SK-N-SH (cell line): ENCODE measurements around the gene ELMOD1. TPM values are rescaled to one million over a fixed set of nuclear protein-coding genes. Genes with fewer than 3 reads are reported as not detected.

Source experiments
- CTCF ChIA-PET: fragments of 300-600, 350-600 bp; formaldehyde crosslinking; extraction: SDS; loops from one replicate; lab custom pipeline; 2021; lab: Yijun Ruan, JAX
- POLR2A ChIA-PET: fragments of 350-600 bp; sonication (Branson Sonifier 250); formaldehyde crosslinking; extraction: SDS; loops from one replicate; lab custom pipeline; 2020; ENCODE audit warnings: antibody characterized with exemption, inconsistent platforms; lab: Yijun Ruan, JAX
- DNase-seq: peaks from one replicate; pipeline ENCODE4 v3.0.0; 2012
- H2AFZ ChIP-seq: fragments of 200-600 bp; sonication (generic); 2 replicates; pipeline ENCODE4 v1.8.1; 2016; ENCODE audit warnings: antibody characterized with exemption, mild to moderate bottlenecking, low read depth
- H3F3A ChIP-seq: fragments of 200-600 bp; sonication (generic); replicated peaks from 2 replicates; pipeline ENCODE3; 2016; ENCODE audit warnings: antibody characterized with exemption, mild to moderate bottlenecking; ENCODE audit not compliant: insufficient read depth
- H3K27ac ChIP-seq, 2 experiments: fragments of 200-500 bp in 1 of 2; fragments of 200-600 bp in 1 of 2; sonication (Bioruptor generic) in 1 of 2; sonication (generic), shearing (Covaris generic) in 1 of 2; 2 replicates each; pipeline versions ENCODE4 v1.5.1 to v1.6.1; 2014 to 2016; ENCODE audit warnings: low read depth in 2 of 2, inconsistent platforms in 1 of 2, low read length in 1 of 2, mild to moderate bottlenecking in 1 of 2, mixed read lengths in 1 of 2
- H3K27me3 ChIP-seq: fragments of 200-600 bp; sonication (generic), shearing (Covaris generic); 2 replicates; pipeline ENCODE4 v1.6.1; 2016; ENCODE audit warnings: mixed run types; ENCODE audit not compliant: insufficient read depth
- H3K36me3 ChIP-seq, 2 experiments: fragments of 200-500 bp in 1 of 2; fragments of 200-600 bp in 1 of 2; sonication (Bioruptor generic) in 1 of 2; sonication (generic) in 1 of 2; replicated peaks in 1 of 2; 2 replicates each; pipeline versions ENCODE3 to v1.5.1; 2014 to 2016; ENCODE audit warnings: low read length in 1 of 2, mild to moderate bottlenecking in 1 of 2; ENCODE audit not compliant: insufficient read depth in 2 of 2, control insufficient read depth in 1 of 2
- H3K4me1 ChIP-seq, 2 experiments: fragments of 200-500 bp in 1 of 2; fragments of 200-600 bp in 1 of 2; sonication (Bioruptor generic) in 1 of 2; sonication (generic), shearing (Covaris generic) in 1 of 2; 2 replicates each; pipeline versions ENCODE4 v1.5.1 to v1.6.1; 2014 to 2016; ENCODE audit warnings: low read depth in 1 of 2, low read length in 1 of 2, mixed run types in 1 of 2; ENCODE audit not compliant: insufficient read depth in 2 of 2, control insufficient read depth in 1 of 2
- H3K4me2 ChIP-seq: fragments of 200-600 bp; sonication (generic), shearing (Covaris generic); 2 replicates; pipeline ENCODE4 v1.6.1; 2017; ENCODE audit warnings: mixed run types
- H3K4me3 ChIP-seq, 2 experiments: fragments of 200-500 bp in 1 of 2; fragments of 200-600 bp in 1 of 2; sonication (Bioruptor generic) in 1 of 2; sonication (generic), shearing (Covaris generic) in 1 of 2; 2 replicates each; pipeline versions ENCODE4 v1.5.1 to v1.8.1; 2014 to 2016; ENCODE audit warnings: low read depth in 2 of 2, inconsistent platforms in 1 of 2, low read length in 1 of 2, mild to moderate bottlenecking in 1 of 2, mixed read lengths in 1 of 2, moderate library complexity in 1 of 2
- H3K79me2 ChIP-seq: fragments of 200-600 bp; sonication (generic); 2 replicates; pipeline ENCODE4 v1.8.1; 2017; ENCODE audit warnings: mild to moderate bottlenecking; ENCODE audit not compliant: insufficient read depth
- H3K9ac ChIP-seq: fragments of 200-600 bp; sonication (generic); 2 replicates; pipeline ENCODE4 v1.6.1; 2017; ENCODE audit warnings: mixed run types
- H3K9me2 ChIP-seq: fragments of 200-600 bp; sonication (generic); 2 replicates; pipeline ENCODE4 v1.6.1; 2017; ENCODE audit warnings: mixed run types
- H3K9me3 ChIP-seq: fragments of 200-600 bp; sonication (generic); 2 replicates; pipeline ENCODE4 v1.6.1; 2017; ENCODE audit warnings: mixed run types, mild to moderate bottlenecking, moderate library complexity
- H4K20me1 ChIP-seq: fragments of 200-600 bp; sonication (generic); 2 replicates; pipeline ENCODE4 v1.6.1; 2017; ENCODE audit warnings: mild to moderate bottlenecking, mixed run types; ENCODE audit not compliant: insufficient read depth
- CHD2 ChIP-seq: fragments of 150-350 bp; IDR thresholded peaks from 2 replicates; pipeline ENCODE4 v1.6.1; 2018; ENCODE audit warnings: low read length; ENCODE audit not compliant: partially characterized antibody
- EP300 ChIP-seq, 2 experiments: IDR thresholded peaks; 2 replicates each; pipeline versions ENCODE4 v1.4.0 to v1.6.1; 2012; ENCODE audit warnings: borderline replicate concordance in 1 of 2, low read depth in 1 of 2, low read length in 1 of 2
- FOSL2 ChIP-seq: IDR thresholded peaks from 2 replicates; pipeline ENCODE4 v1.4.0; 2012; ENCODE audit warnings: low read depth, mild to moderate bottlenecking, moderate library complexity, borderline replicate concordance
- FOXJ3 ChIP-seq: sonication (generic); formaldehyde crosslinking; IDR thresholded peaks from 2 replicates; pipeline ENCODE4 v1.5.1; 2020; ENCODE audit warnings: mild to moderate bottlenecking, missing genetic modification reagents
- FOXM1 ChIP-seq: IDR thresholded peaks from 2 replicates; pipeline ENCODE4 v1.4.0; 2012; ENCODE audit warnings: low read depth, mild to moderate bottlenecking
- GATA2 ChIP-seq: sonication (generic); formaldehyde crosslinking; IDR thresholded peaks from 2 replicates; pipeline ENCODE4 v1.5.0; 2020; ENCODE audit warnings: mild to moderate bottlenecking, missing genetic modification reagents
- IRF3 ChIP-seq: fragments of 150-350 bp; IDR thresholded peaks from 2 replicates; pipeline ENCODE4 v1.6.1; 2016; ENCODE audit warnings: mild to moderate bottlenecking, low read depth, low read length
- MEF2A ChIP-seq: IDR thresholded peaks from 2 replicates; pipeline ENCODE4 v1.4.0; 2012; ENCODE audit warnings: low read depth, borderline replicate concordance
- MXI1 ChIP-seq: IDR thresholded peaks from 2 replicates; pipeline ENCODE4 v1.6.1; 2012; ENCODE audit warnings: mild to moderate bottlenecking, low read depth, low read length, improper control_type of control experiment
- NFIC ChIP-seq: IDR thresholded peaks from 2 replicates; pipeline ENCODE4 v1.4.0; 2012; ENCODE audit warnings: borderline replicate concordance
- RAD21 ChIP-seq: IDR thresholded peaks from 2 replicates; pipeline ENCODE4 v1.6.1; 2012; ENCODE audit warnings: mild to moderate bottlenecking, low read length
- RCOR1 ChIP-seq: fragments of 150-350 bp; IDR thresholded peaks from 2 replicates; pipeline ENCODE4 v1.6.1; 2017; ENCODE audit warnings: antibody characterized with exemption, low read length
- RFX5 ChIP-seq: IDR thresholded peaks from 2 replicates; pipeline ENCODE4 v1.6.1; 2012; ENCODE audit warnings: mild to moderate bottlenecking, improper control_type of control experiment, low read length
- SMC3 ChIP-seq: IDR thresholded peaks from 2 replicates; pipeline ENCODE4 v1.6.1; 2012; ENCODE audit warnings: low read depth, low read length, improper control_type of control experiment
- ZBTB33 ChIP-seq: IDR thresholded peaks from 2 replicates; pipeline ENCODE4 v1.4.0; 2012; ENCODE audit warnings: low read depth, borderline replicate concordance
- WGBS: methylation state at CpG from one replicate; pipeline ENCODE4 v1.1.6; 2017; ENCODE audit warnings: low lambda C conversion rate; 5-methylcytosine and 5-hydroxymethylcytosine counted together
- polyA plus RNA-seq, 3 experiments: library from polyadenylated mRNA; depleted of rRNA; stranded (reverse); fragments of >200 nt; gene quantifications; 2 replicates each; pipeline ENCODE4 v1.2.3, GENCODE V29; 2012
- TF ChIP-seq, protein P1 (sequence below): IDR thresholded peaks from 2 replicates; pipeline ENCODE4 v1.6.1; 2012; ENCODE audit warnings: mild to moderate bottlenecking, low read depth, low read length, moderate library complexity

ELMOD1 gene
- polyA plus RNA-seq, 1 of the 3 experiments (the other 2 are of a cell fraction): not detected

DNA sequence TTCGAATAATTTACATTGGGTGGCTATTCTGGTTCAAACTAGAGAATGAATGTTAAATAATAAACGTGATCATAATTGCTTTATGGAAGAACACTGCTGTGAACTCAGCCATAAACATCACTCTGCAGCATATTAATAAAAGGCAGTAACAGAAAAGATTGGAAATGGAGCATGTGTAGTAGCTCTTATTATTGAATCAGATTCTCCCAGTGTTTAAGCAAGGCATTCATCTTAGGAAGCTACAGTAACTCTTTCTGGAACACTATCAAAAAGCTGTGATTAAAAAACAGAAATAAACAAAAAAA is 34.7 kb downstream of the ELMOD1 start:
- H4K20me1 ChIP-seq: no peaks in the 10 kb centered on the region
- no peaks in the 10 kb centered on the region for H3K9me3 ChIP-seq
- H3K27me3 ChIP-seq: peaks cover 36% of the 10 kb centered on the region; the same call in 1 of the 2 replicates
- no peak overlapping the region for H3K4me2 ChIP-seq
- no peaks in the 10 kb centered on the region for H3K4me1 ChIP-seq
- no peaks in the 10 kb centered on the region for H3K36me3 ChIP-seq
- no peak overlapping the region for H3K4me3 ChIP-seq
- 8% methylated on average over 2 of the region's 2 CpGs for WGBS
- no peaks in the 10 kb centered on the region for H3K79me2 ChIP-seq
- H3F3A ChIP-seq: no peaks in the 10 kb centered on the region
- DNase-seq: no peak
- H3K9me2 ChIP-seq: no peaks in the 10 kb centered on the region
- no peak overlapping the region for H3K9ac ChIP-seq
- no peak overlapping the region for H2AFZ ChIP-seq
- no peak overlapping the region for H3K27ac ChIP-seq
- ChIA-PET POLR2A (no interaction called here), CTCF (interaction anchor here (1.3 kb wide), 1 partner anchor 27 kb away, joined by 5 read pairs; no protein-coding TSS in a partner anchor)
- TF ChIP-seq CHD2 (no peak), RCOR1 (no peak), IRF3 (no peak), ZBTB33 (no peak), FOXJ3 (CRISPR knock-in tag) (no peak), RFX5 (no peak), RAD21 (no peak), GATA2 (CRISPR knock-in tag) (no peak), FOXM1 (no peak), MEF2A (no peak), MXI1 (no peak), FOSL2 (no peak), EP300 (IDR thresholded peaks at IDR 0.05; ENCODE audit: borderline replicate concordance in 1 of 2, low read depth in 1 of 2, low read length in 1 of 2) (no peak), NFIC (no peak), SMC3 (no peak)
- TF ChIP-seq, protein P1, sequence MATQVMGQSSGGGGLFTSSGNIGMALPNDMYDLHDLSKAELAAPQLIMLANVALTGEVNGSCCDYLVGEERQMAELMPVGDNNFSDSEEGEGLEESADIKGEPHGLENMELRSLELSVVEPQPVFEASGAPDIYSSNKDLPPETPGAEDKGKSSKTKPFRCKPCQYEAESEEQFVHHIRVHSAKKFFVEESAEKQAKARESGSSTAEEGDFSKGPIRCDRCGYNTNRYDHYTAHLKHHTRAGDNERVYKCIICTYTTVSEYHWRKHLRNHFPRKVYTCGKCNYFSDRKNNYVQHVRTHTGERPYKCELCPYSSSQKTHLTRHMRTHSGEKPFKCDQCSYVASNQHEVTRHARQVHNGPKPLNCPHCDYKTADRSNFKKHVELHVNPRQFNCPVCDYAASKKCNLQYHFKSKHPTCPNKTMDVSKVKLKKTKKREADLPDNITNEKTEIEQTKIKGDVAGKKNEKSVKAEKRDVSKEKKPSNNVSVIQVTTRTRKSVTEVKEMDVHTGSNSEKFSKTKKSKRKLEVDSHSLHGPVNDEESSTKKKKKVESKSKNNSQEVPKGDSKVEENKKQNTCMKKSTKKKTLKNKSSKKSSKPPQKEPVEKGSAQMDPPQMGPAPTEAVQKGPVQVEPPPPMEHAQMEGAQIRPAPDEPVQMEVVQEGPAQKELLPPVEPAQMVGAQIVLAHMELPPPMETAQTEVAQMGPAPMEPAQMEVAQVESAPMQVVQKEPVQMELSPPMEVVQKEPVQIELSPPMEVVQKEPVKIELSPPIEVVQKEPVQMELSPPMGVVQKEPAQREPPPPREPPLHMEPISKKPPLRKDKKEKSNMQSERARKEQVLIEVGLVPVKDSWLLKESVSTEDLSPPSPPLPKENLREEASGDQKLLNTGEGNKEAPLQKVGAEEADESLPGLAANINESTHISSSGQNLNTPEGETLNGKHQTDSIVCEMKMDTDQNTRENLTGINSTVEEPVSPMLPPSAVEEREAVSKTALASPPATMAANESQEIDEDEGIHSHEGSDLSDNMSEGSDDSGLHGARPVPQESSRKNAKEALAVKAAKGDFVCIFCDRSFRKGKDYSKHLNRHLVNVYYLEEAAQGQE: no peak
